ENCODE measurements around the gene PNRC1. TPM values are rescaled to one million over a fixed set of nuclear protein-coding genes. Genes with fewer than 3 reads are reported as not detected.

Gene PNRC1
- polyA plus RNA-seq, 1 of the 3 experiments (the other 2 are of a cell fraction): 7.8 TPM

- H3K9me3 ChIP-seq: no peaks in the 10 kb centered on the region
- no peak for TF ChIP-seq FOSL2 (IDR thresholded peaks at IDR 0.05; ENCODE audit: borderline replicate concordance, low read depth)
- TF ChIP-seq FOXJ3 (CRISPR knock-in tag; IDR thresholded peaks at IDR 0.05): no peak
- TF ChIP-seq YY1 (IDR thresholded peaks at IDR 0.05; ENCODE audit: low read depth): no peak
- no peak for TF ChIP-seq RXRA (IDR thresholded peaks at IDR 0.05; ENCODE audit: borderline replicate concordance, low read depth)
- TF ChIP-seq ELF1 (IDR thresholded peaks at IDR 0.05): no peak
- no peak for TF ChIP-seq GATA2 (CRISPR knock-in tag; IDR thresholded peaks at IDR 0.05)
- no peak for TF ChIP-seq EP300 (IDR thresholded peaks at IDR 0.05; ENCODE audit: borderline replicate concordance in 1 of 2, low read depth in 1 of 2, low read length in 1 of 2)
- no peak for TF ChIP-seq MEF2A (IDR thresholded peaks at IDR 0.05; ENCODE audit: borderline replicate concordance, low read depth)
- no peak for TF ChIP-seq NFIC (IDR thresholded peaks at IDR 0.05; ENCODE audit: borderline replicate concordance)
- no peak for TF ChIP-seq USF1 (IDR thresholded peaks at IDR 0.05; ENCODE audit: borderline replicate concordance, low read depth)
- no peak for TF ChIP-seq TAF1 (IDR thresholded peaks at IDR 0.05; ENCODE audit: borderline replicate concordance, low read depth, low read length)
- TF ChIP-seq POLR2AphosphoS5 (IDR thresholded peaks at IDR 0.05; ENCODE audit: low read depth, low read length): no peak
- TF ChIP-seq NRF1 (IDR thresholded peaks at IDR 0.05; ENCODE audit: low read depth, low read length): no peak
- TF ChIP-seq IRF3 (IDR thresholded peaks at IDR 0.05; ENCODE audit: low read depth, low read length): no peak
- TF ChIP-seq SMC3 (IDR thresholded peaks at IDR 0.05; ENCODE audit: low read depth, low read length): no peak
- TF ChIP-seq EZH2phosphoT487 (IDR thresholded peaks at IDR 0.05; ENCODE audit: borderline replicate concordance, low read depth): no peak
These were observed 28.9 kb upstream of the PNRC1 start for GRCh38 chr6:89051676-89052075.

GRCh38 chr6:89054208-89054607 is 26.3 kb upstream of the PNRC1 start:
- Histone ChIP-seq H3K9me2 (no peaks in the 10 kb centered on the region), H3F3A (replicated peaks; ENCODE audit: insufficient read depth) (no peaks in the 10 kb centered on the region), H3K27ac (ENCODE audit: low read depth in 2 of 2, low read length in 1 of 2) (no peak overlapping the region), H3K4me3 (ENCODE audit: low read depth in 2 of 2, low read length in 1 of 2) (no peak overlapping the region), H2AFZ (ENCODE audit: low read depth) (no peak overlapping the region), H3K4me2 (no peak overlapping the region), H4K20me1 (ENCODE audit: insufficient read depth) (no peaks in the 10 kb centered on the region), H3K79me2 (ENCODE audit: insufficient read depth) (no peaks in the 10 kb centered on the region), H3K9ac (no peak overlapping the region), H3K4me1 (ENCODE audit: control insufficient read depth in 1 of 2, insufficient read depth in 2 of 2, low read depth in 1 of 2, low read length in 1 of 2) (no peaks in the 10 kb centered on the region), H3K9me3 (no peaks in the 10 kb centered on the region), H3K36me3 (replicated peaks in 1 of 2; ENCODE audit: control insufficient read depth in 1 of 2, insufficient read depth in 2 of 2, low read length in 1 of 2) (no peaks in the 10 kb centered on the region), H3K27me3 (ENCODE audit: insufficient read depth) (no peaks in the 10 kb centered on the region)
- ChIA-PET POLR2A (interaction anchor here (0.6 kb wide), 1 partner anchor 347 kb away, joined by 3 read pairs; no protein-coding TSS in a partner anchor), CTCF (no interaction called here)
- TF ChIP-seq CTCF (IDR thresholded peaks at IDR 0.05): no peak
- no peak for TF ChIP-seq ELF1 (IDR thresholded peaks at IDR 0.05)
- TF ChIP-seq IRF3 (IDR thresholded peaks at IDR 0.05; ENCODE audit: low read depth, low read length): no peak
- no peak for TF ChIP-seq NFIC (IDR thresholded peaks at IDR 0.05; ENCODE audit: borderline replicate concordance)
- no peak for TF ChIP-seq SIN3A (IDR thresholded peaks at IDR 0.05; ENCODE audit: borderline replicate concordance, low read depth, low read length)
- 72% methylated on average over 4 of the region's 4 CpGs for WGBS (ENCODE audit: low lambda C conversion rate)
- no peak for DNase-seq

More at GRCh38 chr6:89051676-89052075, 28.9 kb upstream of the PNRC1 start:
- Histone ChIP-seq H3K9me2 (no peaks in the 10 kb centered on the region), H2AFZ (ENCODE audit: low read depth) (no peak overlapping the region), H3K4me3 (ENCODE audit: low read depth in 2 of 2, low read length in 1 of 2) (no peak overlapping the region), H3K4me1 (ENCODE audit: control insufficient read depth in 1 of 2, insufficient read depth in 2 of 2, low read depth in 1 of 2, low read length in 1 of 2) (no peaks in the 10 kb centered on the region; a peak in 2 of 4 replicates), H3F3A (replicated peaks; ENCODE audit: insufficient read depth) (no peaks in the 10 kb centered on the region), H3K27me3 (ENCODE audit: insufficient read depth) (no peaks in the 10 kb centered on the region), H3K79me2 (ENCODE audit: insufficient read depth) (no peaks in the 10 kb centered on the region), H3K9ac (no peak overlapping the region), H3K36me3 (replicated peaks in 1 of 2; ENCODE audit: control insufficient read depth in 1 of 2, insufficient read depth in 2 of 2, low read length in 1 of 2) (no peaks in the 10 kb centered on the region), H4K20me1 (ENCODE audit: insufficient read depth) (no peaks in the 10 kb centered on the region), H3K4me2 (no peak overlapping the region), H3K27ac (ENCODE audit: low read depth in 2 of 2, low read length in 1 of 2) (no peak overlapping the region)
- ChIA-PET CTCF (interaction anchor here (1.4 kb wide), 1 partner anchor 191 kb away, joined by 4 read pairs; no protein-coding TSS in a partner anchor), POLR2A (no interaction called here)
- 68% methylated on average over 3 of the region's 3 CpGs for WGBS (ENCODE audit: low lambda C conversion rate)
- no peak for DNase-seq
